ENCODE data around the gene PCK2.

Gene PCK2

GRCh38 chr14:24113379-24113800 is 19.3 kb downstream of the PCK2 start:
- ChIA-PET POLR2A (interaction anchor here (1.1 to 3.1 kb wide), 7 partner anchors 10 to 48 kb away, joined by 3 to 29 read pairs (median 18); partner anchors contain the start of genes IRF9, PCK2, PSME1 and PSME2), CTCF (interaction anchor here (1.0 to 6.1 kb wide), 12 partner anchors 10 to 481 kb away, joined by 3 to 46 read pairs (median 8); partner anchors contain the start of genes DHRS4, IRF9, PCK2 and PSME2)
- DNase-seq (ENCODE audit: extremely low spot score) = no peak
- TF ChIP-seq CTCF (IDR thresholded peaks at IDR 0.05; ENCODE audit: control extremely low read depth, extremely low read depth, low read depth, missing control alignments) = no peak

- peak; percentile 80 for DNase-seq (ENCODE audit: extremely low spot score)
- no peak for TF ChIP-seq CTCF (IDR thresholded peaks at IDR 0.05; ENCODE audit: control extremely low read depth, extremely low read depth, low read depth, missing control alignments)
- CTCF ChIA-PET = interaction anchor here (0.6 to 6.8 kb wide), 22 partner anchors 10 to 482 kb away, joined by 3 to 58 read pairs (median 5); partner anchors contain the start of genes DHRS4, EMC9, FITM1 and IRF9
- POLR2A ChIA-PET = interaction anchor here (0.8 to 3.1 kb wide), 16 partner anchors 11 to 81 kb away, joined by 3 to 29 read pairs (median 6); partner anchors contain the start of genes EMC9, FITM1, IPO4 and IRF9
Observed at GRCh38 chr14:24113801-24114531, 19.9 kb downstream of the PCK2 start.

- CTCF ChIA-PET = interaction anchor here (0.6 to 6.8 kb wide), 21 partner anchors 9 to 317 kb away, joined by 3 to 58 read pairs (median 5); partner anchors contain the start of genes DHRS4, EMC9, FITM1 and IRF9
- DNase-seq (ENCODE audit: extremely low spot score) = peak; percentile 98
- POLR2A ChIA-PET = interaction anchor here (0.6 to 3.1 kb wide), 18 partner anchors 10 to 81 kb away, joined by 3 to 29 read pairs (median 4); partner anchors contain the start of genes EMC9, FITM1, IPO4 and IRF9
- no peak for TF ChIP-seq CTCF (IDR thresholded peaks at IDR 0.05; ENCODE audit: control extremely low read depth, extremely low read depth, low read depth, missing control alignments)
Observed at GRCh38 chr14:24114532-24115421, 20.7 kb downstream of the PCK2 start, which contains the start of the genes DCAF11 and NRL. Gene DCAF11, plus strand, starts transcription at chr14:24114777. Its CDS starts 818 bp downstream, at chr14:24115595. Gene NRL, minus strand, starts transcription at chr14:24114949. Its CDS starts 32,101 bp downstream, at chr14:24082848.

- DNase-seq (ENCODE audit: extremely low spot score) = no peak
- POLR2A ChIA-PET = interaction anchor here (0.7 to 3.1 kb wide), 12 partner anchors 9 to 171 kb away, joined by 3 to 29 read pairs (median 10); partner anchors contain the start of genes EMC9, IRF9, PCK2 and PSME1
- TF ChIP-seq CTCF (IDR thresholded peaks at IDR 0.05; ENCODE audit: control extremely low read depth, extremely low read depth, low read depth, missing control alignments) = no peak
- CTCF ChIA-PET = interaction anchor here (1.1 to 6.8 kb wide), 15 partner anchors 8 to 188 kb away, joined by 3 to 58 read pairs (median 9); partner anchors contain the start of genes DHRS4, EMC9, FITM1 and IRF9
Observed at GRCh38 chr14:24115422-24116127, 21.5 kb downstream of the PCK2 start.

GRCh38 chr14:24116128-24116814 is 22.2 kb downstream of the PCK2 start:
- ChIA-PET CTCF (interaction anchor here (1.0 to 6.8 kb wide), 11 partner anchors 9 to 62 kb away, joined by 3 to 58 read pairs (median 18); partner anchors contain the start of genes EMC9, FITM1, IRF9 and PCK2), POLR2A (interaction anchor here (1.2 to 3.1 kb wide), 3 partner anchors 20 to 45 kb away, joined by 3 to 28 read pairs (median 7); partner anchors contain the start of genes EMC9, IRF9 and PSME1)
- TF ChIP-seq CTCF (IDR thresholded peaks at IDR 0.05; ENCODE audit: control extremely low read depth, extremely low read depth, low read depth, missing control alignments) = no peak
- no peak for DNase-seq (ENCODE audit: extremely low spot score)

Measured in GM10248 (cell line).